ENCODE results near the gene HBZ. TPM values are rescaled to one million over a fixed set of nuclear protein-coding genes. Genes with fewer than 3 reads are reported as not detected.

HBZ gene
- total and polyA plus RNA-seq, 9 of the 15 experiments (the other 6 are each of a cell fraction or from before 2014, with no cell fraction given): 58.0 to 610 (median 113) TPM

DNA sequence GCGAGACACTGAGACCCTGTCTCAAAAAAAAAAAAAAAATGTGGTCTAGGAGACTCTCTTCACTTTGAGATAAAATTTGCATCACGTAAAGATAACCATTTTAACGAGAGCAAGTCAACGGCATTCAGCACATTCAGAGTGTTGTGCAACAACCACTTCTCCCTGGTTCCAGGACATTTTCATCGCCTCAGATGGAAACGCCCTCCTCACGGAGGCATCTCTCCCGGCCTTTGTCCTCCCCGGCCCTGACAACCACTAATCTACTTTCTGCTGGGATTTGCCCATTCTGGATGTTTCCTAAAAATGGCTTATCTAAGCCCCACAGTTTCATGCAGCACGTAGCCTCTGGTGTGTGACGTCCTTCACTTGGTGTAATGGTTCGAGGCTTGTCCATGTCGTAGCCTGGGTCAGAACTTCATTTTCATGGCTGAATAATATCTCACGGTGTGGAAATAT, 7.6 kb upstream of the HBZ start:
- Histone ChIP-seq H3K4me2 (ENCODE audit: insufficient read depth, low read length) (peak overlapping the region; percentile 74), H3K9me1 (ENCODE audit: control insufficient read depth, insufficient read depth, low read length) (no peaks in the 10 kb centered on the region), H3K9me3 (replicated peaks; ENCODE audit: control insufficient read depth, insufficient read depth, low read depth, low read length) (no peaks in the 10 kb centered on the region), H2AFZ (ENCODE audit: low read depth, low read length) (peak overlapping the region; percentile 79), H3K79me2 (ENCODE audit: control insufficient read depth, insufficient read depth, low read length) (no peaks in the 10 kb centered on the region), H4K20me1 (replicated peaks; ENCODE audit: control insufficient read depth, insufficient read depth, low read length) (no peaks in the 10 kb centered on the region), H3K27me3 (ENCODE audit: control insufficient read depth in 2 of 2, insufficient read depth in 2 of 2, low read length in 2 of 2) (no peaks in the 10 kb centered on the region), H3K36me3 (ENCODE audit: control insufficient read depth, insufficient read depth, low read length) (no peaks in the 10 kb centered on the region), H3K4me3 (no peak overlapping the region), H3K4me1 (replicated peaks in 1 of 2; ENCODE audit: control insufficient read depth in 2 of 2, insufficient read depth in 2 of 2, low read length in 2 of 2) (peaks cover 46 to 53% of the 10 kb centered on the region in 2 experiments), H3K27ac (ENCODE audit: extremely low read depth, low read depth, low read length) (peak overlapping the region; percentile 64), H3K9ac (ENCODE audit: insufficient read depth in 1 of 2, low read depth in 2 of 2, low read length in 2 of 2) (peak overlapping the region in 1 of 2 experiments; percentile 42; a peak in 3 of 4 replicates)
- ChIA-PET POLR2A (no interaction called here), CTCF (ENCODE audit: low intra/inter-chr PET ratio) (no interaction called here)
- in situ Hi-C loops (cut with MboI): no loop called here
- 5% methylated on average over 13 of the region's 14 CpGs for WGBS (ENCODE audit: insufficient coverage, low coverage, missing lambda C conversion rate)
- intact Hi-C loops (cut with micrococcal nuclease): no loop called here
- DNase-seq (ENCODE audit: extremely low read depth in 1 of 4, low spot score in 3 of 4) (peak; percentile 44 to 87 (median 56)), ATAC-seq (peak; percentile 19), FAIRE-seq (peak; percentile 81)
- BruUV-seq (replicated peaks): no TSS peak
- TF ChIP-seq, protein P1, sequence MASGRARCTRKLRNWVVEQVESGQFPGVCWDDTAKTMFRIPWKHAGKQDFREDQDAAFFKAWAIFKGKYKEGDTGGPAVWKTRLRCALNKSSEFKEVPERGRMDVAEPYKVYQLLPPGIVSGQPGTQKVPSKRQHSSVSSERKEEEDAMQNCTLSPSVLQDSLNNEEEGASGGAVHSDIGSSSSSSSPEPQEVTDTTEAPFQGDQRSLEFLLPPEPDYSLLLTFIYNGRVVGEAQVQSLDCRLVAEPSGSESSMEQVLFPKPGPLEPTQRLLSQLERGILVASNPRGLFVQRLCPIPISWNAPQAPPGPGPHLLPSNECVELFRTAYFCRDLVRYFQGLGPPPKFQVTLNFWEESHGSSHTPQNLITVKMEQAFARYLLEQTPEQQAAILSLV (tag; IDR thresholded peaks at IDR 0.05): peak; percentile 85
- TF ChIP-seq CC2D1A (IDR thresholded peaks at IDR 0.05): peak; percentile 42; the same call in 1 of the 2 replicates
- TF ChIP-seq RCOR1 (IDR thresholded peaks at IDR 0.05; ENCODE audit: borderline replicate concordance in 1 of 2, low read depth in 2 of 2, low read length in 2 of 2): peak in 1 of 2 experiments; percentile 88; a peak in 2 of 4 replicates
- TF ChIP-seq RBM25 (IDR thresholded peaks at IDR 0.05; ENCODE audit: low read depth, low read length, severe bottlenecking): peak; percentile 87
- TF ChIP-seq, protein P2, sequence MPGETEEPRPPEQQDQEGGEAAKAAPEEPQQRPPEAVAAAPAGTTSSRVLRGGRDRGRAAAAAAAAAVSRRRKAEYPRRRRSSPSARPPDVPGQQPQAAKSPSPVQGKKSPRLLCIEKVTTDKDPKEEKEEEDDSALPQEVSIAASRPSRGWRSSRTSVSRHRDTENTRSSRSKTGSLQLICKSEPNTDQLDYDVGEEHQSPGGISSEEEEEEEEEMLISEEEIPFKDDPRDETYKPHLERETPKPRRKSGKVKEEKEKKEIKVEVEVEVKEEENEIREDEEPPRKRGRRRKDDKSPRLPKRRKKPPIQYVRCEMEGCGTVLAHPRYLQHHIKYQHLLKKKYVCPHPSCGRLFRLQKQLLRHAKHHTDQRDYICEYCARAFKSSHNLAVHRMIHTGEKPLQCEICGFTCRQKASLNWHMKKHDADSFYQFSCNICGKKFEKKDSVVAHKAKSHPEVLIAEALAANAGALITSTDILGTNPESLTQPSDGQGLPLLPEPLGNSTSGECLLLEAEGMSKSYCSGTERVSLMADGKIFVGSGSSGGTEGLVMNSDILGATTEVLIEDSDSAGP (CRISPR knock-in tag; IDR thresholded peaks at IDR 0.05): peak; percentile 45; the same call in 1 of the 2 replicates
- peak; percentile 61; the same call in 1 of the 2 replicates for TF ChIP-seq SMAD4 (CRISPR knock-in tag; conservative IDR thresholded peaks at IDR 0.05)
- no peak for TF ChIP-seq ZNF224 (CRISPR knock-in tag; IDR thresholded peaks at IDR 0.05)
- 0 out of 2 replicates have a peak, but pooled peaks have one; percentile 40 for TF ChIP-seq POLR2AphosphoS5 (IDR thresholded peaks at IDR 0.05; ENCODE audit: control insufficient read depth, insufficient read depth, low read depth, low read length)
- TF ChIP-seq MTA2 (IDR thresholded peaks at IDR 0.05; ENCODE audit: low read depth): peak; percentile 17; the same call in 1 of the 2 replicates
- no peak for TF ChIP-seq RBM14 (IDR thresholded peaks at IDR 0.05; ENCODE audit: borderline replicate concordance, insufficient read depth, low read depth, low read length)
- TF ChIP-seq NFYB (IDR thresholded peaks at IDR 0.05; ENCODE audit: extremely low read depth, insufficient read length): no peak
- TF ChIP-seq, protein P3, sequence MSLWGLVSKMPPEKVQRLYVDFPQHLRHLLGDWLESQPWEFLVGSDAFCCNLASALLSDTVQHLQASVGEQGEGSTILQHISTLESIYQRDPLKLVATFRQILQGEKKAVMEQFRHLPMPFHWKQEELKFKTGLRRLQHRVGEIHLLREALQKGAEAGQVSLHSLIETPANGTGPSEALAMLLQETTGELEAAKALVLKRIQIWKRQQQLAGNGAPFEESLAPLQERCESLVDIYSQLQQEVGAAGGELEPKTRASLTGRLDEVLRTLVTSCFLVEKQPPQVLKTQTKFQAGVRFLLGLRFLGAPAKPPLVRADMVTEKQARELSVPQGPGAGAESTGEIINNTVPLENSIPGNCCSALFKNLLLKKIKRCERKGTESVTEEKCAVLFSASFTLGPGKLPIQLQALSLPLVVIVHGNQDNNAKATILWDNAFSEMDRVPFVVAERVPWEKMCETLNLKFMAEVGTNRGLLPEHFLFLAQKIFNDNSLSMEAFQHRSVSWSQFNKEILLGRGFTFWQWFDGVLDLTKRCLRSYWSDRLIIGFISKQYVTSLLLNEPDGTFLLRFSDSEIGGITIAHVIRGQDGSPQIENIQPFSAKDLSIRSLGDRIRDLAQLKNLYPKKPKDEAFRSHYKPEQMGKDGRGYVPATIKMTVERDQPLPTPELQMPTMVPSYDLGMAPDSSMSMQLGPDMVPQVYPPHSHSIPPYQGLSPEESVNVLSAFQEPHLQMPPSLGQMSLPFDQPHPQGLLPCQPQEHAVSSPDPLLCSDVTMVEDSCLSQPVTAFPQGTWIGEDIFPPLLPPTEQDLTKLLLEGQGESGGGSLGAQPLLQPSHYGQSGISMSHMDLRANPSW (CRISPR knock-in tag; IDR thresholded peaks at IDR 0.05): peak; percentile 43; the same call in 1 of the 2 replicates
- TF ChIP-seq SMAD3 (CRISPR knock-in tag; conservative IDR thresholded peaks at IDR 0.05): no peak
- peak; percentile 65 for TF ChIP-seq EP300 (IDR thresholded peaks at IDR 0.05; ENCODE audit: low read length)
- TF ChIP-seq, protein P4, sequence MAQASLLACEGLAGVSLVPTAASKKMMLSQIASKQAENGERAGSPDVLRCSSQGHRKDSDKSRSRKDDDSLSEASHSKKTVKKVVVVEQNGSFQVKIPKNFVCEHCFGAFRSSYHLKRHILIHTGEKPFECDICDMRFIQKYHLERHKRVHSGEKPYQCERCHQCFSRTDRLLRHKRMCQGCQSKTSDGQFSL (CRISPR knock-in tag; IDR thresholded peaks at IDR 0.05): no peak
- TF ChIP-seq, protein P4 (tag; IDR thresholded peaks at IDR 0.05): no peak
